GM21515 (cell line): Measurements from ENCODE around the gene FXR2.

Source experiments
- ATAC-seq: cut with Tn5 transposase; IDR thresholded peaks from one replicate; pipeline ENCODE4 v1.9.1; 2021; ENCODE audit not compliant: unreplicated experiment

Gene FXR2

DNA sequence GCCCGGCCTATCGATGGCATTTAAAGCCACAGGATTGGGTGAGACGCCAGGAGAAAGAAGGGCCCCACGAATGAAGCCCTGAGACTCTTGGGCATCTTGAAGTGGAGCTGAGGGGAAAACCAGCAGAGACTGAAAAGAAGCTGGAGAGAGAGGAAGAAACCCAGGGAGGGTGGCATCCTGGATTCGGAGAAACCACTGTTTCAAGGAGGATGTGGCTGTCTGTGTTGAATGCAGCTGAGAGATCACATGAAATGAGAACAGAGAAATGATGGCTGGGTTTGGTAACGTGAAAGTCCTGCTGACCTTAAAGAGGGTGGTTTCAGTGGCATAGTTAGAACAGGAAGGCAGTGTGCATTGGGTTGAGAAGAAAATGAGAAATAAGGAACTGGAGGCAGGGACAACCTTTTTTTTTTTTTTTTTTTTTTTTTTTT is 62.1 kb downstream of the FXR2 start:
- no peak for ATAC-seq

DNA sequence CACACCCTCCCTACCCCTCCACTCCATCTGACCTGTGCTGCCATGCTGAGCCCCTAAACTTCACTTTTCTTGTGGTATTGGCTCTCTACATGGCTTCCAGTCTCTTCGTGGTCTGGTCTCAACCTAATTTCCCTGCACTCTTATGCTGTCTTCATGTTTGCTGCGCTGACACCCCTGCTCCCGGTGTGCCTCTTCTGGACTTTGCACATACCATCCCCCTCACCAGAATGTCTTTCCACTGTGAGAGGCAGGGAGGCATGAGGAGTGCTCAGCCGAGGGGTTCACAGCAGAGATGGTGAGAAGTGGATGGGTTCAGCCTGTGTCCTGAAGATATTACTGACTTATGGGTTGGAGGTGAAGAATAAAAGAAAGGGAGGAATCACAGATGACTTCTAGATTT is 63.3 kb downstream of the FXR2 start:
- ATAC-seq = no peak

DNA sequence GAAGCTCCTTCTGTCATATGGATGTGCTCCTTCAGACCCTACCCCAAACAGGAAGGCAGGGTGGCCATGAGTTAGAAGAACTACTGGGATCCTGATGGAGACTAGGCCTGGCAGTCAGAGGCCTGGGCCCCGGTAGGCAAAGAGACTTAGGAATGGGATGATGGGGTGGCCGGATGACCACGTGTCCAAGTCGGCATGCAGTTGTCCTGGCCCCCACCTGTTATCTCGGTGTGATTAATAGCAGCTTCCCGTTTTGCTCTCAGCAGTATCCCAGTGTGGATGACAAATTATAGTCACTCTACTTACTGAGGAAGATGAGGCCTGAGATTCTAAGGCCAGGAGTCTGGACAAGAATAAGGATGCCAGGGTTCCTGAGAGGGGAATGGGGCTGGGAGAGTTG is 64.4 kb downstream of the FXR2 start:
- ATAC-seq = no peak

DNA sequence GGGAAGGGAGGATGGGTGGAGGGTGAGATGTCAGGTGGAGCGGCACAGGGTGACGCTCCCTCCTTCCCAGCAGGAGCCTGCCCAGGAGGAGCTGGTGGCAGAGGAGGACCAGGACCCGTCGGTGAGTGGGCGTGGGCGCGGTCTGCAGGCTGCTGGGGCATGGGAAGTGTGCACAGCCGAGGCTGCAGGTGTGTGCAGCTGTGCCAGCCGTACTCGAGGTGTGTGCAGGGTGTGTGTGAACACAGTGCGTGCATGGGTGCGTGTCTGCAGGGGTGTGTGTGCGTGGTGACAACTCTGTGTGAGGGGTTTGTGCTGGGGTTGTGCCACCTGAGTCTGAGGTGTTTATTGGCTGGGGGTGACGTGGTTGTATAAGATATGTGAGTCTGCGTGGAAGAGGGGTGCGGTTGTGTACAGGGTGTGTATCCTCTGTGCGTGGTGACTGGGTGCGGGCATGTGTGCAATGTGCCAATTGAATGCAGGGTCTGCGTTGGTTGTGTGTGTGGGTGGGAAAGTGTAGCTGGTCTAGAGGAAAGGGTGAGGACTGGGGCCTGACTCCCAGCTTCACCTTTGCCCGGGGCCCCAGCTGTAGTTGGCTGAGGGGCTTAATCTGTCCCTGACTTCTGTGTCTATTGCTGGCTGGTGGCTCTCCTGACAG is 65.2 kb downstream of the FXR2 start:
- ATAC-seq = no peak

DNA sequence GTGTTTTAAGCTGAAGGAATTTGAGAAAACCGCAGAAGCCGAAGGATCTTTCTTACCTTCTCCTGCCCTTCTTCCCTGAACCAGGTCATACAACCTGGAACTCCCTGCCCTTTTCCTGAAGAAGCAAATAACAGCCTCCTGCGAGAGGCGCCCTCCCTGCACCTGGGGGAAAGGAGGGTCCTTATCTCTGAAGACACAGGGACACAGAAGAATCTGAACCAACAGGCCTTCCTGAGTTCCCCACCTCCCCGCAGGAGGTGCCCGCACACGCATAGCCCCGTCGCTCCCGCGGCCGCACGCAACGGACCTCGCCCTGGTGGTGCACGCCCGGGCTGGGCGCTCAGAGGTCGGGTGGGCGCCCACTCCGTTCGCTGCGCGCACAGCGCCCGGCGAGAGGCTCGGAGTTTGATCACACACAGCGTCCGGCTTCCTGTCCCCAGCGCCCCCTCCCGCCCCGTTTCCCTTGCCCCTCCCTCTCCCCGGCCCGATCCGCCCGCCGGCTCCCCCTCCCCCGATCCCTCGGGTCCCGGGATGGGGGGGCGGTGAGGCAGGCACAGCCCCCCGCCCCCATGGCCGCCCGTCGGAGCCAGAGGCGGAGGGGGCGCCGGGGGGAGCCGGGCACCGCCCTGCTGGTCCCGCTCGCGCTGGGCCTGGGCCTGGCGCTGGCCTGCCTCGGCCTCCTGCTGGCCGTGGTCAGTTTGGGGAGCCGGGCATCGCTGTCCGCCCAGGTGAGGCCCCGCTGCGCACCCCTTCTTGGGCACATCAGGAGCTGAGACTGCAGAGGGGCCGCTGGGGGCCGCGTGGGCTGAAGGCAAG is 65.9 kb downstream of the FXR2 start, which contains the start of gene TNFSF12:
TNFSF12 (plus strand) TSS at position 474 of the 816 bp plus-strand sequence; CDS start at position 570, 96 bp downstream.
- no peak for ATAC-seq

DNA sequence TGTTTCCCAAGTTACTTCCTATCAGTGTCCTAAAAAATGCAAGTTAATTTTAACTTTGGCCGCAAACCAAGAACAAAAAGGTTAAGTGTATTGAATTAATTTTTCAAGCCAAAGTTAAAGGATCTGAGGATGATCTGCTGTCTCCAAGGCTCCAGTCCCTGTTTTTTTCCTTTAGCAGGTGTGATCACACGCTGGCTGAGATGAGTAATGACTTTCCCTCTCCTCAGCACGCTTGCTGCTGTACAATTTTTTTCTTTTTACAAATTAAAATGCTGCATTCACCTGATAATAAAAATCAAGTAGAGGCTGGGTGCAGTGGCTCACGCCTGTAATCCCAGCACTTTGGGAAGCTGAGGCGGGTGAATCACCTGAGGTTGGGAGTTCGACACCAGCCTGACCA is 69.8 kb downstream of the FXR2 start:
- no peak for ATAC-seq
